H9 (cell line): Measurements from ENCODE around the gene SDHA. TPM values are rescaled to one million over a fixed set of nuclear protein-coding genes. Genes with fewer than 3 reads are reported as not detected.

Source experiments
- DNase-seq: peaks from one replicate; pipeline ENCODE4 v3.0.0-alpha.2; 2017
- H2AFZ ChIP-seq: one replicate; pipeline ENCODE4 v1.6.1; 2013; ENCODE audit warnings: mild to moderate bottlenecking, low read length, control low read depth, moderate library complexity
- H2AK5ac ChIP-seq: 2 replicates; pipeline ENCODE4 v1.6.1; 2013; ENCODE audit warnings: low read length, control low read depth, mixed read lengths; ENCODE audit not compliant: insufficient read length
- H2BK120ac ChIP-seq: one replicate; pipeline ENCODE4 v1.6.1; 2013; ENCODE audit warnings: low read depth, mild to moderate bottlenecking, low read length, control low read depth, inconsistent platforms; ENCODE audit not compliant: poor library complexity, severe bottlenecking
- H2BK12ac ChIP-seq: 2 replicates; pipeline ENCODE4 v1.6.1; 2013; ENCODE audit warnings: low read length, control low read depth, mixed read lengths, low read depth; ENCODE audit not compliant: insufficient read length
- H2BK15ac ChIP-seq: 2 replicates; pipeline ENCODE4 v1.6.1; 2013; ENCODE audit warnings: low read depth, low read length, control low read depth
- H2BK20ac ChIP-seq: one replicate; pipeline ENCODE4 v1.6.1; 2013; ENCODE audit warnings: low read depth, mild to moderate bottlenecking, low read length, control low read depth, inconsistent platforms; ENCODE audit not compliant: poor library complexity, severe bottlenecking
- H2BK5ac ChIP-seq: 2 replicates; pipeline ENCODE4 v1.6.1; 2013; ENCODE audit warnings: low read length, control low read depth, mixed read lengths; ENCODE audit not compliant: insufficient read length
- H3K14ac ChIP-seq: 2 replicates; pipeline ENCODE4 v1.6.1; 2013; ENCODE audit warnings: low read length, control low read depth; ENCODE audit not compliant: insufficient read depth
- H3K18ac ChIP-seq: 2 replicates; pipeline ENCODE4 v1.6.1; 2013; ENCODE audit warnings: low read depth, mild to moderate bottlenecking, mixed read lengths, low read length, control low read depth; ENCODE audit not compliant: insufficient read length
- H3K23ac ChIP-seq: 2 replicates; pipeline ENCODE4 v1.6.1; 2013; ENCODE audit warnings: low read length, control low read depth, mixed read lengths, low read depth; ENCODE audit not compliant: insufficient read length
- H3K23me2 ChIP-seq: 2 replicates; pipeline ENCODE4 v1.6.1; 2013; ENCODE audit warnings: low read depth, mild to moderate bottlenecking, mixed read lengths, low read length, control low read depth; ENCODE audit not compliant: insufficient read length, poor library complexity, severe bottlenecking
- H3K27ac ChIP-seq: 2 replicates; pipeline ENCODE4 v1.5.1; 2013; ENCODE audit warnings: low read length, control low read depth, mixed read lengths, low read depth; ENCODE audit not compliant: insufficient read length
- H3K27me3 ChIP-seq: 2 replicates; pipeline ENCODE4 v1.6.1; 2013; ENCODE audit warnings: low read length, control low read depth, inconsistent platforms; ENCODE audit not compliant: insufficient read depth
- H3K4ac ChIP-seq: 2 replicates; pipeline ENCODE4 v1.6.1; 2013; ENCODE audit warnings: low read depth, mild to moderate bottlenecking, control low read depth, inconsistent platforms, low read length, moderate library complexity
- H3K4me1 ChIP-seq: 2 replicates; pipeline ENCODE4 v1.6.1; 2013; ENCODE audit warnings: low read length, control low read depth, inconsistent platforms; ENCODE audit not compliant: insufficient read depth
- H3K4me2 ChIP-seq: 2 replicates; pipeline ENCODE4 v1.6.1; 2013; ENCODE audit warnings: low read length, control low read depth, mixed read lengths; ENCODE audit not compliant: insufficient read length, insufficient read depth
- H3K56ac ChIP-seq: 2 replicates; pipeline ENCODE4 v1.6.1; 2013; ENCODE audit warnings: low read depth, mild to moderate bottlenecking, mixed read lengths, low read length, control low read depth; ENCODE audit not compliant: insufficient read length
- H3K79me1 ChIP-seq: 2 replicates; pipeline ENCODE4 v1.6.1; 2013; ENCODE audit warnings: low read depth, mild to moderate bottlenecking, moderate library complexity, low read length, control low read depth, inconsistent platforms; ENCODE audit not compliant: insufficient read depth, poor library complexity, severe bottlenecking
- H3K79me2 ChIP-seq: 2 replicates; pipeline ENCODE4 v1.6.1; 2013; ENCODE audit warnings: low read length, control low read depth, inconsistent platforms; ENCODE audit not compliant: insufficient read depth
- H3K9ac ChIP-seq: 2 replicates; pipeline ENCODE4 v1.6.1; 2013; ENCODE audit warnings: low read length, control low read depth, mixed read lengths; ENCODE audit not compliant: insufficient read length; ENCODE audit errors: extremely low read depth
- H3K9me3 ChIP-seq: one replicate; pipeline ENCODE4 v1.6.1; 2013; ENCODE audit warnings: low read depth, low read length, inconsistent platforms; ENCODE audit not compliant: control insufficient read depth
- H3T11ph ChIP-seq: one replicate; pipeline ENCODE4 v1.6.1; 2013; ENCODE audit warnings: mild to moderate bottlenecking, low read length, control low read depth, inconsistent platforms
- H4K20me1 ChIP-seq: one replicate; pipeline ENCODE4 v1.6.1; 2013; ENCODE audit not compliant: control insufficient read depth, insufficient read length, insufficient read depth
- H4K5ac ChIP-seq: 2 replicates; pipeline ENCODE4 v1.6.1; 2013; ENCODE audit warnings: low read depth, mild to moderate bottlenecking, mixed read lengths, low read length, control low read depth; ENCODE audit not compliant: insufficient read length
- H4K8ac ChIP-seq: replicated peaks from 2 replicates; pipeline ENCODE4 v1.6.1; 2013; ENCODE audit warnings: low read length, control low read depth, mixed read lengths, low read depth; ENCODE audit not compliant: insufficient read length
- H4K91ac ChIP-seq: 2 replicates; pipeline ENCODE4 v1.6.1; 2013; ENCODE audit warnings: low read depth, mild to moderate bottlenecking, moderate library complexity, mixed read lengths, low read length, control low read depth; ENCODE audit not compliant: insufficient read length
- H3K27ac Mint-ChIP-seq, 3 experiments: 2 replicates in 2 of 3; 3 replicates in 1 of 3; pipeline ENCODE4 v1.8.0; 2020 to 2021; ENCODE audit warnings: mixed read lengths in 3 of 3, mild to moderate bottlenecking in 1 of 3, moderate library complexity in 1 of 3
- H3K27me3 Mint-ChIP-seq: 2 replicates; pipeline ENCODE4 v1.8.0; 2021; ENCODE audit warnings: low read depth, mild to moderate bottlenecking, moderate library complexity, mixed read lengths
- H3K36me3 Mint-ChIP-seq, 3 experiments: 2 replicates in 2 of 3; 3 replicates in 1 of 3; pipeline ENCODE4 v1.8.0; 2020 to 2021; ENCODE audit warnings: low read depth in 3 of 3, mixed read lengths in 3 of 3; ENCODE audit not compliant: insufficient read depth in 1 of 3
- H3K4me1 Mint-ChIP-seq, 2 experiments: 2 replicates each; pipeline ENCODE4 v1.8.0; 2020; ENCODE audit warnings: mixed read lengths in 2 of 2
- H3K4me3 Mint-ChIP-seq, 2 experiments: 2 replicates in 1 of 2; 3 replicates in 1 of 2; pipeline ENCODE4 v1.8.0; 2020 to 2021; ENCODE audit warnings: mild to moderate bottlenecking in 2 of 2, mixed read lengths in 2 of 2, moderate library complexity in 1 of 2
- H3K9me3 Mint-ChIP-seq, 2 experiments: 2 replicates in 1 of 2; 3 replicates in 1 of 2; pipeline ENCODE4 v1.8.0; 2020; ENCODE audit warnings: mild to moderate bottlenecking in 2 of 2, mixed read lengths in 2 of 2, moderate library complexity in 1 of 2
- WGBS: extraction: QIAGEN DNeasy Blood & Tissue Kit; methylation state at CpG from one replicate; pipeline ENCODE4 v1.1.7; 2013; ENCODE audit warnings: missing lambda C conversion rate, low lambda C conversion rate, mixed read lengths; ENCODE audit not compliant: insufficient read length; ENCODE audit errors: extremely low coverage; 5-methylcytosine and 5-hydroxymethylcytosine counted together
- total RNA-seq: library from RNA; stranded (reverse); gene quantifications from 2 replicates; pipeline ENCODE4 v1.2.1, GENCODE V29; 2021
- TF ChIP-seq, protein P1 (sequence below): fragments of 200-600 bp; sonication (generic); conservative IDR thresholded peaks from 3 replicates; pipeline ENCODE4 v1.8.0; 2021; ENCODE audit warnings: antibody characterized with exemption, mild to moderate bottlenecking

The SDHA gene
- total RNA-seq, 1 experiment from 2014 or later: 84.8 TPM

GRCh38 chr5:201672-202071 is 16.4 kb upstream of the SDHA start:
- Histone ChIP-seq H3K4me1 (no peaks in the 10 kb centered on the region), H3T11ph (no peak overlapping the region), H3K14ac (no peak overlapping the region), H2BK5ac (no peak overlapping the region), H2BK15ac (no peak overlapping the region), H2BK120ac (no peak overlapping the region), H3K4ac (no peak overlapping the region), H2BK12ac (no peak overlapping the region), H3K9ac (no peak overlapping the region), H2BK20ac (no peak overlapping the region), H4K5ac (no peak overlapping the region), H3K56ac (no peak overlapping the region), H3K9me3 (no peaks in the 10 kb centered on the region), H3K79me1 (no peaks in the 10 kb centered on the region), H4K8ac (no peak overlapping the region), H3K79me2 (peaks cover 2% of the 10 kb centered on the region; the same call in 1 of the 2 replicates), H3K27me3 (no peaks in the 10 kb centered on the region), H3K27ac (no peak overlapping the region), H3K4me2 (no peak overlapping the region), H3K18ac (no peak overlapping the region), H3K23me2 (no peaks in the 10 kb centered on the region), H3K23ac (no peak overlapping the region), H4K20me1 (no peaks in the 10 kb centered on the region), H2AFZ (no peak overlapping the region), H2AK5ac (no peak overlapping the region), H4K91ac (no peak overlapping the region)
- TF ChIP-seq, protein P1, sequence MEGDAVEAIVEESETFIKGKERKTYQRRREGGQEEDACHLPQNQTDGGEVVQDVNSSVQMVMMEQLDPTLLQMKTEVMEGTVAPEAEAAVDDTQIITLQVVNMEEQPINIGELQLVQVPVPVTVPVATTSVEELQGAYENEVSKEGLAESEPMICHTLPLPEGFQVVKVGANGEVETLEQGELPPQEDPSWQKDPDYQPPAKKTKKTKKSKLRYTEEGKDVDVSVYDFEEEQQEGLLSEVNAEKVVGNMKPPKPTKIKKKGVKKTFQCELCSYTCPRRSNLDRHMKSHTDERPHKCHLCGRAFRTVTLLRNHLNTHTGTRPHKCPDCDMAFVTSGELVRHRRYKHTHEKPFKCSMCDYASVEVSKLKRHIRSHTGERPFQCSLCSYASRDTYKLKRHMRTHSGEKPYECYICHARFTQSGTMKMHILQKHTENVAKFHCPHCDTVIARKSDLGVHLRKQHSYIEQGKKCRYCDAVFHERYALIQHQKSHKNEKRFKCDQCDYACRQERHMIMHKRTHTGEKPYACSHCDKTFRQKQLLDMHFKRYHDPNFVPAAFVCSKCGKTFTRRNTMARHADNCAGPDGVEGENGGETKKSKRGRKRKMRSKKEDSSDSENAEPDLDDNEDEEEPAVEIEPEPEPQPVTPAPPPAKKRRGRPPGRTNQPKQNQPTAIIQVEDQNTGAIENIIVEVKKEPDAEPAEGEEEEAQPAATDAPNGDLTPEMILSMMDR: no peak
- Mint-ChIP-seq H3K27ac (no peak overlapping the region; a peak in 1 of 7 replicates), H3K4me3 (no peak overlapping the region), H3K27me3 (no peaks in the 10 kb centered on the region), H3K4me1 (peaks cover 11 to 21% of the 10 kb centered on the region in 2 experiments), H3K36me3 (peaks cover 4 to 28% (median 26%) of the 10 kb centered on the region in 3 experiments; a peak in 6 of 7 replicates), H3K9me3 (no peaks in the 10 kb centered on the region)
- DNase-seq: no peak
- WGBS: no CpG with 5 or more reads among the region's 8 CpGs
